Measurements from ENCODE around the gene FOSB.
"Not testable (repeated sequence)": the region's sequence is repeated elsewhere in the genome, so short reads cannot be mapped to it uniquely, and the experiment has no call there.

FOSB gene

GRCh38 chr19:45429896-45430295 lies 37.9 kb upstream of the FOSB start:
- H3K18ac ChIP-seq (ENCODE audit: low read depth in 1 of 2, low read length in 2 of 2); H3K4me3 ChIP-seq (ENCODE audit: insufficient read depth in 1 of 2, low read depth in 1 of 2, low read length in 2 of 2); H2AK5ac ChIP-seq (ENCODE audit: low read length, severe bottlenecking); H3K14ac ChIP-seq (ENCODE audit: low read length in 2 of 2); H2AFZ ChIP-seq (ENCODE audit: low read depth, low read length); H3K4me2 ChIP-seq (ENCODE audit: low read length, poor library complexity, severe bottlenecking); H2BK120ac ChIP-seq (ENCODE audit: low read depth, low read length); H3K9me3 ChIP-seq (ENCODE audit: control insufficient read depth, low read length); H4K8ac ChIP-seq (ENCODE audit: low read length); H3K4ac ChIP-seq (ENCODE audit: low read depth in 1 of 2, low read length in 2 of 2); H3K23ac ChIP-seq (ENCODE audit: low read length in 2 of 2); H2BK12ac ChIP-seq (ENCODE audit: low read length in 2 of 2); H3K4me1 ChIP-seq (ENCODE audit: control insufficient read depth, insufficient read depth, low read depth, low read length); H2BK5ac ChIP-seq (ENCODE audit: low read depth, low read length, poor library complexity, severe bottlenecking); H3K27ac ChIP-seq (ENCODE audit: low read length, poor library complexity, severe bottlenecking); H3K79me1 ChIP-seq (replicated peaks; ENCODE audit: low read length, poor library complexity, severe bottlenecking); H3K27me3 ChIP-seq (ENCODE audit: control insufficient read depth in 1 of 2, insufficient read depth in 1 of 2, low read length in 2 of 2); DNase-seq; H4K91ac ChIP-seq (ENCODE audit: low read length); H3K9ac ChIP-seq (ENCODE audit: low read length); H3K36me3 ChIP-seq (ENCODE audit: control insufficient read depth in 1 of 2, insufficient read depth in 2 of 2, low read depth in 1 of 2, low read length in 2 of 2); H2BK15ac ChIP-seq (ENCODE audit: low read depth, poor library complexity, severe bottlenecking): not testable (repeated sequence)
- WGBS = 91% methylated on average over 11 of the region's 11 CpGs

DNA sequence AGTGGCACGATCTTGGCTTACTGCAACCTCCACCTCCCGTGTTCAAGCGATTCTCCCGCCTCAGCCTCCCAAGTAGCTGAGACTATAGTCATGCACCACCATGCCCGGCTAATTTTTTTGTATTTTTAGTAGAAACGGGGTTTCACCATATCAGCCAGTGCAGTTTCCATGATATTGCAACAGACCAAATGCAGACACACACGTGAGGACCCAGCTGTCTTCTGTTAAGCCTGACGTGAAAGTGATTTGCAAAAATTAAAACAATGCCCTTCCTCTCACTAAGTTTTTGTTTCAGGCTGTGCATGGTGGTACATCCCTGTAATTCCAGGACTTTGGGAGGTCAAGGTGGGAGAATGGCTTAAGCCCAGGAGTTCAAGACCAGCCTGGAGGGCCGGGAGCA lies 36.8 kb upstream of the FOSB start:
- H2BK120ac ChIP-seq (ENCODE audit: low read depth, low read length); H2AK5ac ChIP-seq (ENCODE audit: low read length, severe bottlenecking); H2AFZ ChIP-seq (ENCODE audit: low read depth, low read length); H3K14ac ChIP-seq (ENCODE audit: low read length in 2 of 2); H4K8ac ChIP-seq (ENCODE audit: low read length); H2BK15ac ChIP-seq (ENCODE audit: low read depth, poor library complexity, severe bottlenecking); H3K27me3 ChIP-seq (ENCODE audit: control insufficient read depth in 1 of 2, insufficient read depth in 1 of 2, low read length in 2 of 2); H4K91ac ChIP-seq (ENCODE audit: low read length); H3K36me3 ChIP-seq (ENCODE audit: control insufficient read depth in 1 of 2, insufficient read depth in 2 of 2, low read depth in 1 of 2, low read length in 2 of 2); H3K4me1 ChIP-seq (ENCODE audit: control insufficient read depth, insufficient read depth, low read depth, low read length); H3K4ac ChIP-seq (ENCODE audit: low read depth in 1 of 2, low read length in 2 of 2); H3K23ac ChIP-seq (ENCODE audit: low read length in 2 of 2); H3K4me3 ChIP-seq (ENCODE audit: insufficient read depth in 1 of 2, low read depth in 1 of 2, low read length in 2 of 2); H3K79me1 ChIP-seq (replicated peaks; ENCODE audit: low read length, poor library complexity, severe bottlenecking); H3K9me3 ChIP-seq (ENCODE audit: control insufficient read depth, low read length); H3K9ac ChIP-seq (ENCODE audit: low read length); H3K4me2 ChIP-seq (ENCODE audit: low read length, poor library complexity, severe bottlenecking); H2BK12ac ChIP-seq (ENCODE audit: low read length in 2 of 2); H3K27ac ChIP-seq (ENCODE audit: low read length, poor library complexity, severe bottlenecking); H3K18ac ChIP-seq (ENCODE audit: low read depth in 1 of 2, low read length in 2 of 2); H2BK5ac ChIP-seq (ENCODE audit: low read depth, low read length, poor library complexity, severe bottlenecking): not testable (repeated sequence)
- WGBS = 84% methylated on average over 9 of the region's 9 CpGs
- DNase-seq = peak; percentile 71

DNA sequence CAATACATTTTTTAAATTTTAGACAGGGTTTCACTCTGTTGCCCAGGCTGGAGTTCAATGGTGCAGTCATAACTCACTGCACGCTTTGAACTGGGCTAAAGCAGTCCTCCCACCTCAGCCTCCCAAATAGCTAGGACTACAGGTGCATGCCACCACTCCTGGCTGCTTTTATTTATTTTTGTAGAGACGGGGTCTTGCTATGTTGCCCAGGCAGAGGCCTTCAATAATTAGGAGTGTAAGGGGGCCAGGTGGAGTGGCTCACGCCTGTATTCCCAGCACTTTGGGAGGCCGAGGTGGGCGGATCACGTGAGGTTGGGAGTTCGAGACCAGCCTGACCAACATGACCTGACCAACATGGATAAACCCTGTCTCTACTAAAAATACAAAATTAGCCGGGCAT lies 35.3 kb upstream of the FOSB start:
- H3K79me1 ChIP-seq (replicated peaks; ENCODE audit: low read length, poor library complexity, severe bottlenecking); H3K4me1 ChIP-seq (ENCODE audit: control insufficient read depth, insufficient read depth, low read depth, low read length); H3K9ac ChIP-seq (ENCODE audit: low read length); H3K18ac ChIP-seq (ENCODE audit: low read depth in 1 of 2, low read length in 2 of 2); H3K27ac ChIP-seq (ENCODE audit: low read length, poor library complexity, severe bottlenecking); H2AK5ac ChIP-seq (ENCODE audit: low read length, severe bottlenecking); H3K4me3 ChIP-seq (ENCODE audit: insufficient read depth in 1 of 2, low read depth in 1 of 2, low read length in 2 of 2); H4K8ac ChIP-seq (ENCODE audit: low read length); H3K9me3 ChIP-seq (ENCODE audit: control insufficient read depth, low read length); H3K23ac ChIP-seq (ENCODE audit: low read length in 2 of 2); H3K36me3 ChIP-seq (ENCODE audit: control insufficient read depth in 1 of 2, insufficient read depth in 2 of 2, low read depth in 1 of 2, low read length in 2 of 2); H2BK120ac ChIP-seq (ENCODE audit: low read depth, low read length); DNase-seq; H3K4me2 ChIP-seq (ENCODE audit: low read length, poor library complexity, severe bottlenecking); H2BK12ac ChIP-seq (ENCODE audit: low read length in 2 of 2); H3K27me3 ChIP-seq (ENCODE audit: control insufficient read depth in 1 of 2, insufficient read depth in 1 of 2, low read length in 2 of 2); H2AFZ ChIP-seq (ENCODE audit: low read depth, low read length); H3K14ac ChIP-seq (ENCODE audit: low read length in 2 of 2); H4K91ac ChIP-seq (ENCODE audit: low read length); H2BK5ac ChIP-seq (ENCODE audit: low read depth, low read length, poor library complexity, severe bottlenecking); H3K4ac ChIP-seq (ENCODE audit: low read depth in 1 of 2, low read length in 2 of 2); H2BK15ac ChIP-seq (ENCODE audit: low read depth, poor library complexity, severe bottlenecking): not testable (repeated sequence)
- 90% methylated on average over 4 of the region's 8 CpGs for WGBS

GRCh38 chr19:45437328-45437727 lies 30.5 kb upstream of the FOSB start:
- Histone ChIP-seq H3K9me3 (ENCODE audit: control insufficient read depth, low read length) (no peaks in the 10 kb centered on the region), H2BK12ac (ENCODE audit: low read length in 2 of 2) (no peak overlapping the region), H3K14ac (ENCODE audit: low read length in 2 of 2) (no peak overlapping the region), H4K8ac (ENCODE audit: low read length) (no peak overlapping the region), H3K27ac (ENCODE audit: low read length, poor library complexity, severe bottlenecking) (no peak overlapping the region), H2BK5ac (ENCODE audit: low read depth, low read length, poor library complexity, severe bottlenecking) (no peak overlapping the region), H3K23ac (ENCODE audit: low read length in 2 of 2) (no peak overlapping the region), H2BK120ac (ENCODE audit: low read depth, low read length) (no peak overlapping the region), H3K9ac (ENCODE audit: low read length) (no peak overlapping the region), H2BK15ac (ENCODE audit: low read depth, poor library complexity, severe bottlenecking) (no peak overlapping the region), H2AFZ (ENCODE audit: low read depth, low read length) (no peak overlapping the region), H3K18ac (ENCODE audit: low read depth in 1 of 2, low read length in 2 of 2) (no peak overlapping the region), H3K4me3 (ENCODE audit: insufficient read depth in 1 of 2, low read depth in 1 of 2, low read length in 2 of 2) (no peak overlapping the region), H4K91ac (ENCODE audit: low read length) (no peak overlapping the region), H3K4ac (ENCODE audit: low read depth in 1 of 2, low read length in 2 of 2) (no peak overlapping the region), H3K4me1 (ENCODE audit: control insufficient read depth, insufficient read depth, low read depth, low read length) (peaks cover 6% of the 10 kb centered on the region), H3K4me2 (ENCODE audit: low read length, poor library complexity, severe bottlenecking) (no peak overlapping the region), H3K36me3 (ENCODE audit: control insufficient read depth in 1 of 2, insufficient read depth in 2 of 2, low read depth in 1 of 2, low read length in 2 of 2) (no peaks in the 10 kb centered on the region), H3K27me3 (ENCODE audit: control insufficient read depth in 1 of 2, insufficient read depth in 1 of 2, low read length in 2 of 2) (no peaks in the 10 kb centered on the region), H3K79me1 (replicated peaks; ENCODE audit: low read length, poor library complexity, severe bottlenecking) (no peaks in the 10 kb centered on the region), H2AK5ac (ENCODE audit: low read length, severe bottlenecking) (no peak overlapping the region)
- no peak for DNase-seq
- WGBS = 100% methylated on average over 2 of the region's 3 CpGs

All from mesenchymal stem cell (in vitro differentiated cells and primary cell).